SK-N-SH (cell line): ENCODE data around the gene ABITRAM. TPM values are rescaled to one million over a fixed set of nuclear protein-coding genes. Genes with fewer than 3 reads are reported as not detected.

Experiments used
- polyA plus RNA-seq, 3 experiments: library from polyadenylated mRNA; depleted of rRNA; stranded (reverse); fragments of >200 nt; gene quantifications; 2 replicates each; pipeline ENCODE4 v1.2.3, GENCODE V29; 2012

Gene ABITRAM
- polyA plus RNA-seq, 1 of the 3 experiments (the other 2 are of a cell fraction): 13.9 TPM

Other genes with a start within 250 kb of the ABITRAM start
- 0.06 and 0.07 TPM in 2 replicates for gene ACTL7B, start 78.4 kb upstream of the ABITRAM start, polyA plus RNA-seq (2012; rRNA removed)
- gene ACTL7A, start 72.1 kb upstream of the ABITRAM start, polyA plus RNA-seq (2012; rRNA removed): not detected in 2 replicates
- gene ELP1, start 276 bp upstream of the ABITRAM start, polyA plus RNA-seq (2012; rRNA removed): 19.1 and 25.2 TPM in 2 replicates
- 32.8 and 45.0 TPM in 2 replicates for gene CTNNAL1, start 79.1 kb downstream of the ABITRAM start, polyA plus RNA-seq (2012; rRNA removed)
- gene TMEM245, start 185.5 kb downstream of the ABITRAM start, polyA plus RNA-seq (2012; rRNA removed): 17.5 and 26.0 TPM in 2 replicates
- 3.7 and 5.2 TPM in 2 replicates for gene FRRS1L, start 232.8 kb downstream of the ABITRAM start, polyA plus RNA-seq (2012; rRNA removed)